Activated gamma-delta T cell (primary cell): ENCODE results near the gene JPH3.
"Not testable (repeated sequence)": the region's sequence is repeated elsewhere in the genome, so short reads cannot be mapped to it uniquely, and the experiment has no call there.

ENCODE experiments used
- DNase-seq: peaks from one replicate; lab custom pipeline; 2025; lab: John Stamatoyannopoulos, UW

Gene JPH3

DNA sequence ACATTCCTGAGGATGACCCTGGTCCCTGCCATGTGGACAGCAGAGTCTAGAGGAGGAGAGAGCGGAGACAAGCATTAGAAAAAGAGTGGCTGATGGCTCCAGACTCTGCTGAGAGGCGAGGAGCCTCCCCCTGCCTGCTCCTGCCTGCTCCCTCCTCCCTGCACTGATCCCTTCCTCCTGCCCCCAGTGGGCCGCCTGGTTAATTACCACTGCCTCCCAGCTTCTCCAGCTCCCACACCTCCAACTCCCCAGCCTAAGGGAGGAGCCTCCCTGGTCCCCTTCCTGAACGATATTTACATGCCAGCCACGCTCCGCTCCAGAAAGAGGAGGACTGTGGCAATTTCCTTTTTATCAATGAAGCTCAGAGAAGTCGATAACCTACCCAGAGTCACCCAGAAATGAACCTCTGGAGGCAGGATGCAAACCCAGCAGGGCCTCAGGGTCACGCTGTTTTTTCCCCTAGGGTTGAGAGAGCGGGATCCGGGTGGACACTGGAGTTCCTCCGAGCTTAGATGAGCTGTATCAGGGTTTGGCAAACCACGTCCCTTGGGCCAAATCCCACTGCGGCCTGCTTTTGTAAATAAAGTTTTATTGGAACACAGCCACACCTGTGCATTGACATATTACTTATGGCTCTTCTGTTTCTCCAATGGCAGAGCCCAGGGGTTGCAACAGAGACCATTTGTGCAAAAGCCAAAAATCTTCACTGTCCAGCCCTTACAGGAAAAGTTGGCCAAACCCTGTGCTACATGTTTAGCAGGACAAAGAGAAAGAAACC, 27.1 kb upstream of the JPH3 start:
- no peak for DNase-seq

DNA sequence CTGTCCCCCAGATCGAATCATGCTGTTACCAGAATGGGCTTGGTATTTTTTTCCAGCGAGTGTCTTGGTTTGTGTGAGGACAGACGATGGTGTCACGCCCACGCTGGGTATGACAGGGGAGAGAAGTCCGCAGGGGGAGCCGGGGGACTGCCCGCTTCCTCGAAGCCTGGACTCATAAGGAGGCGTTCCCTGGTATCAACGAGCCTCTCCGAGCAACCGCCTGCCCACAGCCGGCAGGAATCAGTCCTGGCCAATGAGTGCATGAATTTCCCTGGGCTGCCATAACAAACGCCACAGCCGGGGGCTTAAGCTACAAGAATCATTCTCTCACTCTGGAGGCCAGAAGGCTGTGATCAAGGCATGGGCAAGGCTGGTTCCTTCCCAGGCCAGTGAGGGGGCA, 26.1 kb upstream of the JPH3 start:
- no peak for DNase-seq

DNA sequence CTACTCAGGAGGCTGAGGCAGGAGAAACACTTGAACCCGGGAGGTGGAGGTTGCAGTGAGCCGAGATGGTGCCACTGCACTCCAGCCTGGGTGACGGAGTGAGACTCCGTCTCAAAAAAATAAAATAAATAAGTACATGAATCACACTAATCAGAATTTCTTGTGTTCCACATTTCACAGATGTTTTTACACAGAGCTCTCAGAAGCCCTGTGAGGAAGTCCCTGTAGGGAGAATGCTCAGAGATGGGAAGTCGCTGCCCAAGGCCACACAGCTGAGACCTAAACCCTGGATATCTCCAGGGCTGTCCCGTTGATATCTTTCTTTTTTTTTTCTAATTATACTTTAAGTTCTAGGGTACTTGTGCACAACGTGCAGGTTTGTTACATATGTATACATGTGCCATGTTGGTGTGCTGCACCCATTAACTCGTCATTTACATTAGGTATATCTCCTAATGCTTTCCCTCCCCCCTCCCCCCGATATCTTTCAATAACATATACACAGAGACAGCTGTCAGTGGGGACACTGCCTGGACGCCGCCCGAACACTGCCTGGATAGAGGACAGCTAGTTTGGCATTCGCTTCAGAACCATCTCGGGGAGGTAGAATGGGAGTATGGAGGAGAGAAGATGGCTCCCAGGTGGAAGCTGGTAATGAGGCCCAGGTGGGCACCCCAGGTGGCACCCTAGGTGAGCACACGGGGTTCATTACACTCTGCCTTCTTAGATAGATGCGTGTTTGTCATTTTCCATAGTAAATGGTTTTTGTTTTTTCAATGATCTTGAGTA, 24.0 kb upstream of the JPH3 start:
- not testable (repeated sequence) for DNase-seq

GRCh38 chr16:87579691-87580090, 22.6 kb upstream of the JPH3 start:
- DNase-seq: no peak

- DNase-seq: no peak
Measured at GRCh38 chr16:87580855-87581261, 21.4 kb upstream of the JPH3 start.

DNA sequence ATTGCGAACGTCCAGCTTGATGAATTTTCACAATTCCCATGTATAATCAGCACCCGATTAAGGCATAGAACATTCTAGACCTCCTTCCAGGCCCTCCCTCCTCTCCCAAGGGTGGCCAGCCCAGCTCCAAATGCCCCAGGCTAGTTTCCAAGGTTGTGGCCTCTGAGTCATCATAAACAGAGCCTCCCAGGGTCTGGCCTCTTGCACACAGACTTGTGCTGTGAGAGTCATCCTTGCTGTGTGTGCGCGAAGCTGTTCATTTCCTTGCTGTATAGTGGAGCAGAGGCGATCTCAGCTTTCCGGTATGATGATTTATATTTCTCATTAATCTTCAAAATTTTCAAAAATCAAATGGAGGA, 20.5 kb upstream of the JPH3 start:
- no peak for DNase-seq

DNA sequence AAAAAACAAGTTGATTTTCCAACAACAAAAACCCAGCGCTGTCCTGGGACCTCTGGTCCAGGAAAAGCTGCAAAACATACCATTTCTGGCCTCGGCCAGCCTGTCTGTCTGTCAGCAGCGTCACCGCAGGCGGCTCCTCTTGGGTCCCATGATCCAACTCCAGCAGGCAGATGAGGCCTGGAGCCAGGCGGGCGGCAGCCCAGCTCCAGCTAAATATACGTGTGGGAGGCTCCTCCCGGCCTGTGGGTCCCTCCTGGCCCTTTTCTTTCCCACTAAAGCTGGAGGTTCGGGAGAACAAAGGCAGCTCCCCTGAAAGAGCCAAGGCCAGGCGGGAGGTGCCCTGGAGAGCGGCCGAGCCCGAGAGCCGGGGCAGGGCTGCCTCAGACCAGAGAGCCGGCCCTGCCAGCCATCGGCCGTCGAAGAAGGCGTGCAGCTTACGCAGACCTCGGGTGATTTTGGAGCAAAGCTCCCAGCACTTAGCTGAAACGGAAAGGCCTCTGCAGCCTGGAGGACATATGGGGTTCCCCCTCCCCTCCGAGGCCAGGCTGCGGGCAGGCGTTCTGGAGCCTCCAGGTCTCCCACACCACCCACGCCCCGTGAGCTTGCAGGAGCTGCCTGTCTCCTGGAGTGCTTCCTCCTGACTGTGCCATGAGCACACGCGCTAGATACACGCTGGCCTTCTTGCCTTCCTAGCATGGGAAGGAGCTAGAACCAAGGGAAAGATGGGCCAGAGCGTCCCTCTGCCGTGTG, 19.9 kb upstream of the JPH3 start:
- no peak for DNase-seq

DNA sequence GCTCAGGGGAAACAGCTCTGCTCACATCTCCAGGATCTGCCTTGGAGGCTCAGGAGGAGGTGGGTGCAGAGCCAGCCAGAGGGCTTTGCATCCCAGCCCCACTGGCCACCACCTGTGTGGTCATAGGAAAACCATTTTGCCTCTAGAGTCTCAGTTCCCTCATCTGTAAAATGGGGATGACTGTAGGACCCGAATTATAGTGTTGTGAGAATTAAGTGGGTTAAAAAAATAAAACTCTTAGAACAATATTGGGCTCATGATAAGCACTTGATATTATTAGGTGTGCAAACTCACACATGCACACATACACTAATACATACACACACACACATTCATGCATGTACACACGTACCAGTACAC, 19.4 kb upstream of the JPH3 start:
- no peak for DNase-seq

DNA sequence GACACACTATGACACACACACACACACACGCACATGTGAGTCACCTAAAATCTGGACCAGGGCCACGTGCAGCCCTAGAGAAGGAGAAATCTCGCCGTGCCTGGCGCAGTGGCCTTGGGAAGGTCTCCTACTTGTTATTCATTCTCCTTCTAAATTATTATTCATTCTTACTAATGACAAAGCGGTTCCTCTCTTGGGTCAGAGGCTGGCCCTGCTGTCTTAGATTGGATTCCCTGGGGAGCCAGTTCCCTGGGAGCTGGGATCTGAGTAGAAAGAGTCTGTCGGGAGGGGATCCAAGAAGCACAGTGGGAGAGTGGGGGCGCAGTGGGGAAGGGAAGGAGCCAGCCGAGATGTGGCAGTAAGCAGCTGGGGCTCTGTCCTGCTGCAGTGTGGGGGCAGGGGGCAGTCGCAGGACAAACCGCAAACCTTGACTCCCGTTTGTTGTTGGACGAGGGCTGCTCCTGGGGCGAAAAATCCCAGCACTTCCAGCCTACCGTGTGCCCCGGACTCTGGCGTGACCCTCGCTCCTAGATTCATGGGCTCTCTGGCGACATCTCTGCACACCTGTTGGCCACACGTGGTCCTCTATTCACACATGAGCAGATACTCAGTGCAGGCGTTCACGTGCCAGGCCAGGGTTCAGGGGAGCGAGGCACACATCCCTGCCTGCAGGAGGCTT, 18.7 kb upstream of the JPH3 start:
- no peak for DNase-seq

DNA sequence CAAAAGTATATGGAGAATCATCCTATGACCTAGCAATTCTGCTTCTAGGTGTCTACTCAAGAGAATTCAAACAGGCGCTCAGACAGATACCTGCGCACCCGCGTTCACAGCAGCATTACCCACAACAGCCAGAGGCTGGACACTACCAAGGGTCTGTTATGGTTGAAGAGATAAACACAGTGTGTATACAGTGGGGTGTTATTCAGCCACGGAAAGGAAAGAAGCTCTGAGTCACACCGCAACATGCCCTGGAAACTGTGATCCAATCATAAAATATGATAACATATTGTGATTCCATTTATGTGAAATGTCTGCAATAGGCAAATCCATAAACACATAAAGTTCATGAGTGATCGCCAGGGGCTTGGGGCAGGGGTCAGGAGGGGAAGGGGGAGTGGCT, 18.0 kb upstream of the JPH3 start:
- DNase-seq: no peak

DNA sequence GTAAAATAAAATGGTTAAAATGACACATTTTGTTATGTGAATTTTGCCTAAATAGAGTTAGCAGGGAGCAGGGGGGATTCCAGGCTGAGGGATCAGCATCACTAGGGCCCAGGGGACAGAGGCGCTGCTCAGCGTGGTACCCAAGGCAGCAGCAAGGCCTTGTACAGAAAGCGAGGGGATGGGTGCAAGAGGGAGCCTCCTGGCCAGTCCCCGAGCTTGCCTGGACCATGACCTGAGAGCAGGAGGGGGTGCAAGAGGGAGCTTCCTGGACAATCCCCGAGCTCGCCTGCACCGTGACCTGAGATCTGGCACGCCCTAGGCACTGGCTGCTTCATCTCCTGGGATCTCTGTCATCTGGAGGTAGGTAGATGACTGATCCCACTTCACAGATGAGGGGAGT, 17.3 kb upstream of the JPH3 start:
- no peak for DNase-seq

DNA sequence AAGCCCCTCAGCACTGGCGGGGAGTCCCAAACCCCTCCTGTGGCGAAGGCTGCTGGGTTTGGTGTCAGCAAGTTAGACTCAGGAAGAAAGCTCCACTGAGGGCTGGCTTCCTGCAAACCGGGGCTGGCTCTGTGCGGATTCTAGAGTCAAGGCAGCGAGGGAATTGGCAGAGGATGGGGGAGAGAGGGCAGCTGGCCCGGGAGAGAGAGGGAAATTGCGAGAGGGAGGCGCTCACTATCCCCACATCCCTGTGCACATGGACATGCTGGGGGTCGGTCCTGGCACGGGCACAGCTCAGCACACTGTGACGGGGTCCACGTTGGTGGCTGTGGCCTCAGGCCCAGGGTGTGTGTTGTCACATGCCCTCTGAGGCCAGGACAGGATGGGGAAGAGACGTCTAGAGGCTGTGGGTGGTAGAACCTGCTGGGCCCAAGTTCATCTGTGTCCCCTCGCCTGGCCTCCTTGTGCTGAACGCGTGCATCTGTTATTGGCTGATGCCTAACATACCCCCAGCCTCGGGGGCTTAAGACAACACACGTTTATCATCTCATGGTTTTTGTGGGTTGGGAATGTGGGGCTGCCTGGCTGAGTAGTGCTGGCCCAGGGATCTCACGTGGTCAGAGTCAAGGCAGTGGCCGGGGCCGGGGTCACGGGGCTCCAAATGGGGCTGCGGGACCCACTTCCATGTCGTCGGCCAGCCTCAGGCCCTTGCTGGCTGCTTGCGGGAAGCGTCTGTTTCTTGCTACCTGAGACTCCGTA, 16.7 kb upstream of the JPH3 start:
- no peak for DNase-seq

GRCh38 chr16:87586201-87586782, 16.0 kb upstream of the JPH3 start:
- DNase-seq: no peak

DNA sequence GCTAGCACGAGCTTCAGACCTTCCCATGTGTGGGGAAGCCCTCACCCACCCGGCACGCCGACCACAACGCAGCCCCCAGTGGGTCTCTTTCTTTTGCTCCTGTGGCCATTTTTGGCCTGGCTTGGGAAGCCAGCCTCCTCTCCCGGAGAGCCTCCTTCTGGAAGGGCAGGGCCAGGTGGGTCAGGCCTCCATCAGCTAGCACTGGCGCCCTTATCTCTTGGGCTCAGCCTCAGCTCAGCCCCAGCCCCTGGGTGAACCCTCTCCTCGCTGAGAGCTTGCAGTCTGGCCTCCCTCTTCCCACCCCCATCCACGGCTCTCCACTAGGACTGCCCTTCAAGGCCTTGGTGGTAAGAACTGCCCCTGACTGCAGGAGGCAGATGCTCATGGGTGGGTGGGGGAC, 14.7 kb upstream of the JPH3 start:
- DNase-seq: no peak

DNA sequence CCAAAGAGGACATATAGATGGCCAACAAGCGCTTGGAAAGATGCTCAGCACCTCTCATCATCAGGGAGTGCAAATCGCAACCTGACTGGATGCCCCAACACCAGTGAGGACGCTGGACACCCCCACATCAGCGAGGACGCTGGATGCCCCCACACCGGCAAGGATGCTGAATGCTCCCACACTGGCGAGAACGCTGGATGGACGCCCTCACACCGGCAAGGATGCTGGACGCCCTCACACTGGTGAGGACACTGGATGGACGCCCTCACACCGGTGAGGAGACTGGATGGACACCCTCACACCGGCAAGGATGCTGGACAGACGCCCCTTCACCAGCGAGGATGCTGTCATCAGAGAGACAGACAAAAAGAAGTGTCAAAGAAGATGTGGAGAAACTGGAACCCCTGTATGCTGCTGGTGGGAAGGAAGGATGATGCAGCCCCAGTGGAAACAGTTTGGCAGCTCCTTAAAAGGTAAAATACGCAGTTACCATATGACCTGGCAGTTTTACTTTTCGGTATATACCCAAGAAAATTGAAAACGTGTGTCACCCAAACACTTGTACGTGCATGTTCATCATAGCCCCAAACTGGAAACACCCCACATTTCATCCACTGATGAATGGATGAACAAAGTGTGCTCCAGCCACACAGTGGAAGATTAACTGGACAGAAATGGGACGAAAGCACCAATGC, 10.1 kb upstream of the JPH3 start:
- DNase-seq: no peak

- DNase-seq: no peak
Measured at GRCh38 chr16:87593710-87594258, 8.5 kb upstream of the JPH3 start.

- no peak for DNase-seq
Measured at GRCh38 chr16:87595712-87596111, 6.6 kb upstream of the JPH3 start.

- no peak for DNase-seq
Measured at GRCh38 chr16:87597324-87597830, 4.9 kb upstream of the JPH3 start.

DNA sequence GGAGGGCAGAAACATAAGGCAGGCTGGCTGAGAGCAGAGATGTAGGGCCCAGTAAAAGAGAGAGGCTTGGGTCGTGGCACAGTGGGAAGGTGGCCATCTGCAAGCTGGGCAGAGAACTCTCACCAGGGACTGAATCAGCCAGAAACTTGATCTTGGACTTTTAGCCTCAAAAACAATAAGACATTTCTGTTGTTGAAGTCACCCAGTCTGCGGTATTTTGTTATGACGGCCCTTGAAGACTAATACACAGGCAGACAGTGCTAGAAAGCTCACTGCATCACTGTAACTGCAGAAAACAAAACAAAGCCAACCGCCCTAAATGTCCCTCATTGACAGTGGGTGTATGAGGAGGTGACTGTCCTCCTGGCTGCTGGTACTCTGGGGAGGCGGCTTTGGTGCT, 3.9 kb upstream of the JPH3 start:
- no peak for DNase-seq

DNA sequence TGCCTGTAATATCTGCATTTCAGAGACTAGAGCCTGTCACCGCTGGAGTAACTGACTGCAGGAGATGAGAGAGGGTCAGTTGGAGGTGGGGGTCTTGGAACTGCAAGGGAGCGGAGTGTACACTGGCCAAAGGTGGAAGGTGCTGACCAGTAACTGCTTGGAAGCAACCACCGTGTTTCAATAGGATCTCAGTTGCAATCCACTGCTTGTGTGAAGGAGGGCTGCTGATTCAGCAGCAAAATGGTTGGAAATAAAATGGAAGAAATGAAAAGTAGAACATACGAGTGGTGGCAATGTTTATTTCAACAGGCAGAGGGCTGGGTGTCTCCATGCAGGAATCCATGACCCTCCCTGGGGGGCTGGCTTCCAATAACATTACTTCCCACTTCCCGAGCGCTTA, 2.1 kb upstream of the JPH3 start:
- no peak for DNase-seq
